GM19023 (cell line): ENCODE data around the gene CMSS1.
A peak's percentile ranks its signal among the peaks of the same experiment; 100 is the strongest.
"Not testable (repeated sequence)": the region's sequence is repeated elsewhere in the genome, so short reads cannot be mapped to it uniquely, and the experiment has no call there.

Source experiments
- ATAC-seq: cut with Tn5 transposase; IDR thresholded peaks from one replicate; pipeline ENCODE4 v1.9.1; 2021; ENCODE audit warnings: mild to moderate bottlenecking, moderate library complexity; ENCODE audit not compliant: unreplicated experiment

CMSS1 gene

GRCh38 chr3:100205171-100205570 is 387.5 kb downstream of the CMSS1 start:
- ATAC-seq, result no peak

GRCh38 chr3:100206687-100207086 is 389.0 kb downstream of the CMSS1 start:
- no peak for ATAC-seq

- ATAC-seq, result no peak
Measured at GRCh38 chr3:100207886-100208285, 390.2 kb downstream of the CMSS1 start.

GRCh38 chr3:100209169-100209568 is 391.5 kb downstream of the CMSS1 start:
- ATAC-seq, result no peak

- peak; percentile 93 for ATAC-seq
Measured at GRCh38 chr3:100209948-100210771, 392.5 kb downstream of the CMSS1 start.

- peak; percentile 37 for ATAC-seq
Measured at GRCh38 chr3:100210772-100211135, 393.1 kb downstream of the CMSS1 start.

GRCh38 chr3:100213891-100214573 is 396.4 kb downstream of the CMSS1 start:
- no peak for ATAC-seq

GRCh38 chr3:100214574-100214964 is 396.9 kb downstream of the CMSS1 start:
- ATAC-seq, result no peak

- no peak for ATAC-seq
Measured at GRCh38 chr3:100216713-100217112, 399.1 kb downstream of the CMSS1 start.

GRCh38 chr3:100221159-100221558 is 403.5 kb downstream of the CMSS1 start:
- no peak for ATAC-seq

- no peak for ATAC-seq
Measured at GRCh38 chr3:100225193-100225592, 407.5 kb downstream of the CMSS1 start.

GRCh38 chr3:100225883-100226282 is 408.2 kb downstream of the CMSS1 start:
- no peak for ATAC-seq

GRCh38 chr3:100226712-100227429 is 409.2 kb downstream of the CMSS1 start:
- no peak for ATAC-seq

- ATAC-seq, result no peak
Measured at GRCh38 chr3:100227511-100227921, 409.9 kb downstream of the CMSS1 start.

GRCh38 chr3:100228247-100228646 is 410.6 kb downstream of the CMSS1 start:
- ATAC-seq, result no peak

- not testable (repeated sequence) for ATAC-seq
Measured at GRCh38 chr3:100229188-100229587, 411.5 kb downstream of the CMSS1 start.

GRCh38 chr3:100230710-100231109 is 413.0 kb downstream of the CMSS1 start:
- ATAC-seq, result no peak
